ENCODE measurements around the gene MUSK. TPM values are rescaled to one million over a fixed set of nuclear protein-coding genes. Genes with fewer than 3 reads are reported as not detected.
A peak's percentile ranks its signal among the peaks of the same experiment; 100 is the strongest.

MUSK gene
- total and polyA plus RNA-seq, 2 of the 4 experiments (the other 2 are of a cell fraction): 0.07 to 0.18 TPM

DNA sequence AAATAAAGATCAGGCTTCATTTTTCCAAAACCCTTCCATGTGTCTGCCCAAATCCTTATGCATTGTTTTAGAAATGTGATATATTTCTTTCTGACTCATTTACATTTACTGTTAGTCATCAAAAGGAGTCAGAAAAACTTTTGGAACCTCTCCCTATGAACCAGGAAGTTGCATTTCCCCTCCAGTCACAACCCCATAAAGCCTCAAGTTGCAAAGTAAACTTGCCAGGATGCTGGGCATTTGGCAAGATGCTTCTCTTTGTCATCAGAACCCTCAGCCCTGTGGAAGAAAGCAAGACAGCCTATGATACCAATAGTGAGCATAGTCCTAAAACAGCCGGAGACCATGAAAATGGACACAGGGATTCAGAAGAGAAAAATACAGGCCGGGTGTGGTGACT is 84.2 kb downstream of the MUSK start:
- peak overlapping the region; percentile 91 for H2BK5ac ChIP-seq (ENCODE audit: low read depth, low read length, poor library complexity, severe bottlenecking)
- peak overlapping the region; percentile 76; the same call in 1 of the 2 replicates for H3K14ac ChIP-seq (replicated peaks; ENCODE audit: low read depth, low read length)
- peak overlapping the region; percentile 85 for H3K23ac ChIP-seq (ENCODE audit: low read depth, low read length)
- H3K56ac ChIP-seq (ENCODE audit: extremely low read depth, insufficient read depth, low read length): no peak overlapping the region
- peak overlapping the region; percentile 27; the same call in 1 of the 3 replicates for H2BK15ac ChIP-seq (ENCODE audit: low read depth, low read length)
- H3K4ac ChIP-seq (ENCODE audit: low read depth, low read length): peak overlapping the region; percentile 98
- H2BK20ac ChIP-seq (ENCODE audit: low read depth, low read length): peak overlapping the region; percentile 99
- peak overlapping the region; percentile 88 for H4K91ac ChIP-seq (ENCODE audit: insufficient read depth, low read depth, low read length)
- peak overlapping the region; percentile 40 for H2AFZ ChIP-seq (replicated peaks; ENCODE audit: low read length, poor library complexity)
- DNase-seq: peak; percentile 96
- dilution Hi-C loops (cut with HindIII; ENCODE audit: low sequenced_read_pairs, unreplicated experiment) (no loop called here), in situ Hi-C loops (cut with MboI; ENCODE audit: low sequenced_read_pairs) (no loop called here), intact Hi-C loops (cut with micrococcal nuclease) (no loop called here)
- no peak overlapping the region for H3K4me3 ChIP-seq (ENCODE audit: insufficient read depth, low read depth, low read length)
- peak overlapping the region; percentile 52 to 93 for H4K8ac ChIP-seq (ENCODE audit: low read depth in 2 of 2, low read length in 2 of 2)
- peak overlapping the region; percentile 96 for H2AK5ac ChIP-seq (ENCODE audit: low read depth, low read length)
- H3K79me1 ChIP-seq (ENCODE audit: low read depth in 1 of 2, low read length in 2 of 2): peaks cover 3 to 12% of the 10 kb centered on the region in 2 experiments; a peak in 1 of 4 replicates
- peak overlapping the region; percentile 92 for H3K27ac ChIP-seq (ENCODE audit: insufficient read depth, low read length)
- H2BK120ac ChIP-seq (ENCODE audit: low read depth, low read length): peak overlapping the region; percentile 98
- ChIA-PET POLR2A (ENCODE audit: unreplicated experiment) (no interaction called here), CTCF (no interaction called here)
- no peaks in the 10 kb centered on the region for H3K36me3 ChIP-seq (ENCODE audit: control insufficient read depth, insufficient read depth, low read length)
- no peak overlapping the region for H3K9ac ChIP-seq (ENCODE audit: low read depth, low read length)
- no TSS peak for BruUV-seq (replicated peaks)
- H3K4me2 ChIP-seq (ENCODE audit: low read depth, low read length): no peak overlapping the region
- peak; percentile 78 for ATAC-seq (ENCODE audit: low read depth)
- no CpG with 5 or more reads among the region's 2 CpGs for WGBS, 2 experiments (ENCODE audit: extremely low coverage in 2 of 2, insufficient read length in 1 of 2)
- H3K9me1 ChIP-seq (ENCODE audit: insufficient read depth, low read length): peaks cover 16% of the 10 kb centered on the region
- H2AK9ac ChIP-seq (replicated peaks; ENCODE audit: low read depth, low read length, poor library complexity): no peak overlapping the region
- no peaks in the 10 kb centered on the region for H3K27me3 ChIP-seq (ENCODE audit: control insufficient read depth, insufficient read depth, low read length)
- no peaks in the 10 kb centered on the region for H4K20me1 ChIP-seq (ENCODE audit: insufficient read depth, low read length)
- H3K9me3 ChIP-seq (ENCODE audit: control insufficient read depth, insufficient read depth, low read length): no peaks in the 10 kb centered on the region
- peak; percentile 43 for TF ChIP-seq RCOR1 (IDR thresholded peaks at IDR 0.05; ENCODE audit: insufficient replicate concordance, low read length)
- TF ChIP-seq MAZ (IDR thresholded peaks at IDR 0.05; ENCODE audit: borderline replicate concordance, low read depth, low read length): no peak
- TF ChIP-seq CHD1 (IDR thresholded peaks at IDR 0.05; ENCODE audit: low read depth, low read length): no peak
- peak; percentile 31; the same call in 1 of the 2 replicates for TF ChIP-seq MAFK (IDR thresholded peaks at IDR 0.05; ENCODE audit: low read depth, low read length)
- peak; percentile 5; the same call in 1 of the 2 replicates for TF ChIP-seq BHLHE40 (IDR thresholded peaks at IDR 0.05; ENCODE audit: low read depth, low read length)
- peak; percentile 66 for TF ChIP-seq FOS (IDR thresholded peaks at IDR 0.05; ENCODE audit: low read depth, low read length)
- TF ChIP-seq CEBPB (IDR thresholded peaks at IDR 0.05; ENCODE audit: low read depth, low read length): peak; percentile 70
- TF ChIP-seq, protein P1, sequence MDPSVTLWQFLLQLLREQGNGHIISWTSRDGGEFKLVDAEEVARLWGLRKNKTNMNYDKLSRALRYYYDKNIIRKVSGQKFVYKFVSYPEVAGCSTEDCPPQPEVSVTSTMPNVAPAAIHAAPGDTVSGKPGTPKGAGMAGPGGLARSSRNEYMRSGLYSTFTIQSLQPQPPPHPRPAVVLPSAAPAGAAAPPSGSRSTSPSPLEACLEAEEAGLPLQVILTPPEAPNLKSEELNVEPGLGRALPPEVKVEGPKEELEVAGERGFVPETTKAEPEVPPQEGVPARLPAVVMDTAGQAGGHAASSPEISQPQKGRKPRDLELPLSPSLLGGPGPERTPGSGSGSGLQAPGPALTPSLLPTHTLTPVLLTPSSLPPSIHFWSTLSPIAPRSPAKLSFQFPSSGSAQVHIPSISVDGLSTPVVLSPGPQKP (IDR thresholded peaks at IDR 0.05; ENCODE audit: borderline replicate concordance, low read depth, low read length): no peak
- TF ChIP-seq RAD21 (IDR thresholded peaks at IDR 0.05; ENCODE audit: low read length): 0 out of 2 replicates have a peak, but pooled peaks have one; percentile 12
- no peak for TF ChIP-seq POLR2A (IDR thresholded peaks at IDR 0.05; ENCODE audit: low read depth, low read length)
- peak overlapping the region; percentile 21 for H4K5ac ChIP-seq (ENCODE audit: low read depth, low read length)
- peak overlapping the region; percentile 85 for H3K18ac ChIP-seq (ENCODE audit: low read depth, low read length)
- H3K4me1 ChIP-seq (ENCODE audit: control insufficient read depth, insufficient read depth, low read length): peaks cover 15% of the 10 kb centered on the region

Data from IMR-90 (cell line).